IPS-20b (cell line): ENCODE measurements around the gene TRIM28.
"Not testable (repeated sequence)": the region's sequence is repeated elsewhere in the genome, so short reads cannot be mapped to it uniquely, and the experiment has no call there.

Source experiments
- H3K27ac ChIP-seq: one replicate; pipeline ENCODE4 v1.5.1; 2013; ENCODE audit warnings: low read length
- H3K27me3 ChIP-seq: 2 replicates; pipeline ENCODE4 v1.6.1; 2013; ENCODE audit warnings: mild to moderate bottlenecking, low read length, inconsistent platforms; ENCODE audit not compliant: insufficient read depth
- H3K36me3 ChIP-seq: 2 replicates; pipeline ENCODE4 v1.6.1; 2013; ENCODE audit warnings: low read depth, mild to moderate bottlenecking, inconsistent platforms, low read length, moderate library complexity; ENCODE audit not compliant: insufficient read depth
- H3K4me1 ChIP-seq: 2 replicates; pipeline ENCODE4 v1.6.1; 2013; ENCODE audit warnings: mild to moderate bottlenecking, control low read depth, inconsistent platforms, low read length, moderate library complexity; ENCODE audit not compliant: insufficient read depth
- H3K4me3 ChIP-seq: 2 replicates; pipeline ENCODE4 v1.5.1; 2013; ENCODE audit warnings: mild to moderate bottlenecking, low read length, inconsistent platforms
- H3K9ac ChIP-seq: 2 replicates; pipeline ENCODE4 v1.6.1; 2013; ENCODE audit warnings: low read depth, mild to moderate bottlenecking, inconsistent platforms, low read length, moderate library complexity
- H3K9me3 ChIP-seq: 2 replicates; pipeline ENCODE4 v1.6.1; 2013; ENCODE audit warnings: mild to moderate bottlenecking, low read depth, low read length, inconsistent platforms; ENCODE audit not compliant: insufficient read depth

Gene TRIM28

DNA sequence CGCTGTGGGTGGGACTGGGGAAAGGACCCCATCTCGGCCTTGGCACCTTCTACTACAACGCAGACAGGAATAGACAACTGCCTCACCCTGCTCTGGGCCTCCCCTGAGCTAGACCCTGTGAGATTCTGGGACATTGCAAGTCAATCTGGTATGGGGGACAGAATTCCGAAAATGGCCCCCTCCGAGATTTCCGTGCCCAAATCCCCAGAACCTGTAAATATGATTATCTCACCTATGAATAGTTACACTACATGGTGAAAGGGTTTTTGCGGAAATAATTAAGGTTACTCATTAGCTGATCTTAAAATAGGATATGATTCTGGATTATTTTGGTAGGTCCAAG lies 23.6 kb upstream of the TRIM28 start:
- H3K9ac ChIP-seq, result peak overlapping the region; percentile 93; the same call in 1 of the 2 replicates
- H3K4me1 ChIP-seq, result peaks cover 26% of the 10 kb centered on the region; the same call in 1 of the 2 replicates
- H3K4me3 ChIP-seq, result peak overlapping the region; percentile 73
- H3K36me3 ChIP-seq, result peaks cover 4% of the 10 kb centered on the region; the same call in 1 of the 2 replicates
- no peaks in the 10 kb centered on the region for H3K9me3 ChIP-seq
- no peak overlapping the region for H3K27ac ChIP-seq
- H3K27me3 ChIP-seq, result no peaks in the 10 kb centered on the region

DNA sequence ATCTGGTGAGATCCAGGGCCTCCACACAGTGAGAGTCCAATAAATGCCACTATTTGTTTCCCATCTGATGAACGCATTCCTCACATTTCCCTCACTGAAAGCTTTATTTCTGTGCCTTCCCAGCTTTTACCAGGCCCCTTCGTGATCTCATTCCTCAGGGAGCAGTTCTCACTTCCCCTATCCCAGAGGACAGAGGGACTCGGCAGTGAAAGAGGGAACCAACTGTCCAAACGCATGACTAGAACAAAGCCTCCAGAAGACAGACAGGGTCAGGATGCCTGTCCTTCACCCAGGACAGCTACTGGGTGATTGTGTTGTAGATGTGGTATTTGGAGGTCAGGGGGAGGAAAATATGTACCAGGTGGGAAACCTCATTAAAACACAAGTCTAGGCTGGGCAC lies 22.2 kb upstream of the TRIM28 start:
- Histone ChIP-seq H3K27me3 (no peaks in the 10 kb centered on the region), H3K27ac (no peak overlapping the region), H3K4me3 (no peak overlapping the region), H3K36me3 (peaks cover 3% of the 10 kb centered on the region; the same call in 1 of the 2 replicates), H3K9ac (peak overlapping the region; percentile 21; the same call in 1 of the 2 replicates), H3K4me1 (peaks cover 14% of the 10 kb centered on the region; the same call in 1 of the 2 replicates), H3K9me3 (no peaks in the 10 kb centered on the region)

DNA sequence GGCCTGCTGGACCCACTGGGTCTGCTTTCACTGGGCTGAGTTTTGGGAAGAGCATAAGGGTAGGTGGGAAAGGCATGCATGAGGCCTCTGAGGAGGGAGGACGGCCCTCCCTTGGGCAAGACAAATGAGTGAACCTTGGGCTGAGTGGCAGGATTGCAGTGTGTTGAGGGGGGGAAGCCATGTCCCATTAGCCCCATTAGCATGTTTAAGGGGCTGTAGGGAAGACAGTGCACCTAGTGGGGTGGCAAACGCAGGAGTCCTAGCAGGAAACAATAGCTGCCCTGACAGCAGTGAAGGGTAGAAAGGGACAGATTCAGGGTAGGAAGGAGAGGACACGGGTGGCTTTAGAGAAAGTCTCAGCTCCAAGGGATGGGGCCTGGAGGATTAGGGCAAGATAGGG lies 21.2 kb upstream of the TRIM28 start:
- Histone ChIP-seq H3K27me3 (no peaks in the 10 kb centered on the region), H3K9me3 (no peaks in the 10 kb centered on the region), H3K4me1 (peaks cover 14% of the 10 kb centered on the region; the same call in 1 of the 2 replicates), H3K36me3 (no peaks in the 10 kb centered on the region), H3K27ac (no peak overlapping the region), H3K9ac (no peak overlapping the region), H3K4me3 (no peak overlapping the region)

- H3K4me3 ChIP-seq, result no peak overlapping the region
- H3K27me3 ChIP-seq, result peaks cover 12% of the 10 kb centered on the region
- H3K9me3 ChIP-seq, result no peaks in the 10 kb centered on the region
- H3K4me1 ChIP-seq, result no peaks in the 10 kb centered on the region
- no peak overlapping the region for H3K27ac ChIP-seq
- H3K9ac ChIP-seq, result no peak overlapping the region
- no peaks in the 10 kb centered on the region for H3K36me3 ChIP-seq
Measured at GRCh38 chr19:58529405-58529804, 14.5 kb upstream of the TRIM28 start.

DNA sequence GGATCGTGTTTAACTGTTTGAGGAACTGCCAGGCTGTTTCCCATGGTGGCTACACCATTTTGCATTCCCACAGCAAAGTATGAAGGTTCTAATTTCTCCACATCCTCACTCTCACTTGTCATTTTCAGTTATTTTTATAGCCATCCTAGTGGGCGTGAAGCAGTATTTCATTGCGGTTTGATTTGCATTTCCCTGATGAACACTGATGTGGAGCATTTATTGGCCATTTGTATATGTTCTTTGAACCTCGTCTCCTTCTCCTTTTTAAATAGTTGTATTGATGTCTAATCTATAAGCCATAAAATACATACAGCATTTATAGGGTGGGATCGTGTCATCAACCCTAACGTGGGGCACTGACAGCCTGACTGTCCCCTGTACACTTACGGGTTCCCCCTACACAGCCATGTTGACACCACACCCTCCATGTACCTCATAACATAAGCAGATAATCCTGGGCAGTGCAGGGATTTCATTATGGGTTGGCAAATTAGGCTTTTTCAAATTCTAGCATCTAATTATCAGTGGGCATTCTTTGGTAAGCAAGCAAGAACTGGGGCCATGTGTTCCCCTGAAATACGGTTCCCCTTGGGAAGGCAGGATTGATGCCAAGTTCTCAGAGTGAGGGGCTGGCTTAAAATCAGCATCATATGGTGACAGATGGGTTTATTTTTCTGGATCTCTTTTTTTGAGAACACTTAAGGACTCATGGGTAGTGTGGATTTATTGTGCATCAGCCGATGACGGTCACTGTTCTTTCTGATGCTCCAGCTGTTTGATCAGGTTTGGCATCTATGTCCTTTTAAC lies 12.6 kb upstream of the TRIM28 start:
- H3K4me3 ChIP-seq, result no peak overlapping the region

GRCh38 chr19:58535857-58536256 lies 8.0 kb upstream of the TRIM28 start:
- H3K9me3 ChIP-seq, result no peaks in the 10 kb centered on the region
- H3K4me1 ChIP-seq, result no peaks in the 10 kb centered on the region; the same call in 1 of the 2 replicates
- H3K36me3 ChIP-seq, result no peaks in the 10 kb centered on the region
- H3K9ac ChIP-seq, result no peak overlapping the region
- H3K4me3 ChIP-seq, result no peak overlapping the region
- H3K27me3 ChIP-seq, result peaks cover 28% of the 10 kb centered on the region
- no peak overlapping the region for H3K27ac ChIP-seq

More for the DNA sequence above, 12.6 kb upstream of the TRIM28 start:
- no peaks in the 10 kb centered on the region for H3K9me3 ChIP-seq
- H3K36me3 ChIP-seq, result no peaks in the 10 kb centered on the region
- no peak overlapping the region for H3K27ac ChIP-seq
- H3K4me1 ChIP-seq, result no peaks in the 10 kb centered on the region
- no peak overlapping the region for H3K9ac ChIP-seq
- H3K27me3 ChIP-seq, result peaks cover 12% of the 10 kb centered on the region

- H3K9ac ChIP-seq, result peak overlapping the region; percentile 85; the same call in 1 of the 2 replicates
- H3K4me3 ChIP-seq, result peak overlapping the region; percentile 69; the same call in 1 of the 2 replicates
- no peak overlapping the region for H3K27ac ChIP-seq
- H3K27me3 ChIP-seq, result peaks cover 32% of the 10 kb centered on the region
- no peaks in the 10 kb centered on the region; the same call in 1 of the 2 replicates for H3K4me1 ChIP-seq
- H3K36me3 ChIP-seq, result no peaks in the 10 kb centered on the region
- H3K9me3 ChIP-seq, result no peaks in the 10 kb centered on the region
Measured at GRCh38 chr19:58536852-58537798, 6.7 kb upstream of the TRIM28 start.

DNA sequence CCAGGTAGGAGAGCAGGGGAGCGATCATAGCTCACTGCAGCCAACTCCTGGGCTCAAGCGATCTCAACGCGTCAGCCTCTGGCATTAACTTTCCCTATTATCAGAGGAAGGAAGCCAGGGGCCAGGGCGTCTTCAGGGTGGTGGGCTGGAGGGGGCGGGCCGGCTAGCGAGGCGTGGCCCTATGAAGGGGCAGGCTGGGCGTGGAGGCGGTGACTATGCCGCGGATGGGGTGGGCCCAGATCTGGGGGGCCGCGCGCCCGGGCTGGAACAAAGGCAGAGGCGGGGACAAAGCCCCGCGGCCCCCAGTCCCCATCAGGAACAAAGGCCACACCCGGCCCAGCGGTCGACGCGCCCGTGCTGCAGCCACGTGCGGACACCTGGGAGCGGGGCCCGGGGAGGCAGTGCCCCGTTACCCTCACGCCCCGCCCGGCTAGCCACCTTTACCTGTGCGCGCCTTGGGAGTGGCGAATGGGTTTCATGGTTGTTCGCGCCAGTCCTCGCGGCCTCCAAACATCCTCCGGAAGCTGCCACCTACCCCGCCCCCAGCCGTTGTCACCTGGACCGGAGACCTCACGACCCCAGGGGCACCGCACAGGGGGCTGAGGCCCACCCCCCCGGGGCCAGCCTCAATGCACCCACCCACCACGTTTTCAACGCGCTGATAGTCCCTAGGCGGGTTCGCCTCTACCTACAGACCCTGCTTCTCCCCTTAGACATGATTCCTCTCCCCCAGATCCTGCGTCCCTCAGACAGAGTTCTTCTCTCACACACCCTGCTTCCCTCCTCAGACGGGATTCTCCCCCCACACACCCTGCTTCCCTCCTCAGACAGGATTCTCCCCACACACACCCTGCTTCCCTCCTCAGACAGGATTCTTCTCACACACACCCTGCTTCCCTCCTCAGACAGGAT lies 5.4 kb upstream of the TRIM28 start:
- H3K9me3 ChIP-seq, result no peaks in the 10 kb centered on the region
- H3K36me3 ChIP-seq, result no peaks in the 10 kb centered on the region
- H3K27me3 ChIP-seq, result peaks cover 39% of the 10 kb centered on the region
- peak overlapping the region; percentile 69 for H3K4me3 ChIP-seq
- H3K9ac ChIP-seq, result peak overlapping the region; percentile 85
- no peaks in the 10 kb centered on the region; the same call in 1 of the 2 replicates for H3K4me1 ChIP-seq
- H3K27ac ChIP-seq, result peak overlapping the region; percentile 89

GRCh38 chr19:58539169-58539559 lies 4.7 kb upstream of the TRIM28 start:
- not testable (repeated sequence) for H3K4me1 ChIP-seq, H3K36me3 ChIP-seq, H3K9me3 ChIP-seq
- H3K27me3 ChIP-seq, result peaks cover 34% of the 10 kb centered on the region
- peak overlapping the region; percentile 85; the same call in 1 of the 2 replicates for H3K9ac ChIP-seq
- peak overlapping the region; percentile 89 for H3K27ac ChIP-seq
- H3K4me3 ChIP-seq, result peak overlapping the region; percentile 69; the same call in 1 of the 2 replicates

DNA sequence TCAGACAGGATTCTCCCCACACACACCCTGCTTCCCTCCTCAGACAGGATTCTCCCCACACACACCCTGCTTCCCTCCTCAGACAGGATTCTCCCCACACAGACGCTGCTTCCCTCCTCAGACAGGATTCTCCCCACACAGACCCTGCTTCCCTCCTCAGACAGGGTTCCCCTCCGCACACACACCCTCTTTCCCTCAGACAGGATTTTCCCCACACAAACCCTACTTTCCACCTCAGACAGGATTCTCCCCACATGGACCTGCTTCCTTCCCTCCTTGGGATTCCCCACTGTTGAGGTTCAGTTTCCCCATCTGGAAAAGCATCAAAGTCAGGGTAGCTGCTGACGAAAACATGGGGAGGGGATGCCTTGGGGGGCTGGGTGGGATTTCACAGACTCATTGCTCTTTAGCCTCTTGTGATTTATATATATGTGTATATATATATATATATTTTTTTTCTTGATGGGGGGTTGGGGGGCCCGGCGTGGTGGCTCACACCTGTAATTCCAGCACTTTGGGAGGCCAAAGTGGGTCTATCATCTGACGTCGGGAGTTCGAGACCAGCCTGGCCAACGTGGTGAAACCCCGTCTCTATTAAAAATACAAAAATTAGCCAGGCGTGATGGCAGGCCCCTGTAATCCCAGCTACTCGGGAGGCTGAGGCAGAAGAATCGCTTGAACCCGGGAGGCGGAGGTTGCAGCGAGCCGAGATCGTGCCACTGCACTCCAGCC lies 1.1 kb upstream of the TRIM28 start:
- peaks cover 34% of the 10 kb centered on the region for H3K27me3 ChIP-seq
- not testable (repeated sequence) for H3K4me3 ChIP-seq, H3K4me1 ChIP-seq, H3K27ac ChIP-seq, H3K9me3 ChIP-seq
- peaks cover 29% of the 10 kb centered on the region for H3K36me3 ChIP-seq
- 0 out of 2 replicates have a peak overlapping the region, but pooled peaks have one; percentile 96 for H3K9ac ChIP-seq
